Inflammatory macrophage treated with lipopolysaccharide for 4 hours (primary cell): Measurements from ENCODE around the gene UNCX.

Experiments used
- DNase-seq: peaks from one replicate; pipeline ENCODE4 v3.0.0-alpha.2; 2020

UNCX gene

DNA sequence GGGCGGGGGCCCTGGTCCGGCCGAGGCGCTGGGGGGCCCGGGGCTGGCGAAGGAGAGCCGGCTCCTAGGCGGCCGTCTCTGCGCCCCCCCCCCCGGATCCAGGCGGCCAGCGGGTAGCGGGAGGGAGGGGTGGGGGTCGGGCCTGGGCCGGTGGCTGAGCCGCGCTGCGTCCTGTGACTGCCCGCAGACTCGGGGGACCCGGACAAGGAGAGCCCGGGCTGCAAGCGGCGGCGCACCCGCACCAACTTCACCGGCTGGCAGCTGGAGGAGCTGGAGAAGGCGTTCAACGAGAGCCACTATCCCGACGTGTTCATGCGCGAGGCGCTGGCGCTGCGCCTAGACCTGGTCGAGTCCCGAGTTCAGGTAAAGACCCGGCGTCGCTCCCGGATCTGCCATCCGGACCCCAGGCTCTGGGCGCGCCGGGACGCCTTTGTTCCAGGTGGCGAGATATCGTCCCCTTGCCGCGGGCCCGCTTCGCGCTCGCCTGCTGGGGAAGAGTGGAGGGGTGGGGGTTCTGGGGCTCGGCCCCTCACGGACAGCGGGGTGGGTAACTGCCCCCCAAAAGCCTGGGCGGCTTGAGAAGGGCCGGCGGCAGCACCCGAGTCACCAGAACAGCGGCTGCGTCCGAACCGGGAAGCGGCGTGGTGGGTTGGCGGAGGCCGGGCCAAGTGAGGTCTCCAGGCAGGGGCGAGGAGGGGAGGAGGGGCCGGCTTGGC is 819 bp downstream of the UNCX start:
- DNase-seq: no peak

DNA sequence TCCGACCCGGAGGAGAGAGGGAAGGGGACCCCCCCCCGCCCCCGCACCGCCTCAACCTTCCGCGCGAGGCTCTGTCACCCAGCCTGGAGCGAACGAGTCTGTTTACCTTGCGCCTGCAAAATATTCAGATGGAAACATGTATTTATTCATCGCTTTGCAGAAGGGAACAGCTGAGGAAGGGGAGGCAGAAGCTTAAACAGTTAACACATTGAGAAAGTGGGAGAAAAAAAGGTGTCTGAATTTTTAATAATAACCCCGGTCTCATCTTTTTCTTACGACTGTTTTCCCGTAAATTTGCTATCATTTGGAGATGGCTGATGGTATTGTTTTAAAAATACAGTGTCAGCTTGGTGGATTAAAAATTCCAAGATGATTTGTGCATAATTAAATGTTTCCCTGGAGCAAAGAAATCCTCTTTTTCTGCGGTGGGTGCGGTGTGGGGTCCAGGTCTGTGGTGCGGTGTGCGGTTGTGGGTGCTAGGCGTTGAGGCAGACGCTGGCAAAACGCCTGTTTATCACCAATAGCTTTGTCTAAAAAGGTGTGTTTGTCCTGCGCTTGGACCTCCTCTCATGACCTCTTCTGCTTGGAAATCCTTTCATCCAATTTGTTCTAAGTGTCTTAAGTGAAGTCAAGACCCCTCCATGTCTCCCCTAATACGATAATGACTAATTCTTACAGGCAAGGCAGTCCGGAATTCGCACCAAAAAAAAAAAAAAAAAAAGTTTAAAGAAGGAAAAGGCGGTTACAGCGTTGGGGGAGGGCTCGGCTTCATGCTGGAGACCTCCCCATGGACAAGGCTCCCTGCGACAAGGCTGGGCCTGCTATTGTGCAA is 1.6 kb downstream of the UNCX start:
- DNase-seq: no peak

DNA sequence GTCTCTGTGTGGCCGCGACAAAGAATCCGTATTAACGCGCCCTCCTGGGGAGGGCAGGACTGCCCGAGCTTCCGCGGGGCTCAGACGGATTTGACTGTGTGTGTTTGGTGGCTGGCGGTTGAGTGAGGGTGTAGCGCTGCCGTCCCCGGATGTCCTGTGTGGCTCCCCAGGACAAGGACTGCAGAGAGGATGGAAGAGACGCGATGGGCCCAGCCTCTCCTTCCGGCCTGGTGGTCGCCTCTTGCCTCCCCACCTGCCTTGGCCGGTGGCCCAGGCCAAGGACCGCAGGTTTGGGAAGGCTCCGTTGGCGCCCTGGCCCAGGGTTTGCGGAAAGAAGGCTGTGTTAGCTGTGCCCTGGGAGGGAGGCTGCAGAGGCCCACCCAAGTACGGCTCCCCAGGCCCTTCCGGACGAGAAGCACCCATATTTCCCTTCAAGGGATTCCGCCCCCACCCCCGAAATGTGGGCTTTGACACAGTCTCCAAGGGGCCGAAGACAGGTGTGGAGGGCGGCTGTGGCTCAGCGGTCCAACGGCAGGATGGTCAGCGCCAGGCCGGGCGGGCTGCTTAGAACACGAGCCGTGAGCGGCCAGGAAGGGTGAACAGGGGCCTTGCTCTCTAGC is 2.3 kb downstream of the UNCX start:
- no peak for DNase-seq

DNA sequence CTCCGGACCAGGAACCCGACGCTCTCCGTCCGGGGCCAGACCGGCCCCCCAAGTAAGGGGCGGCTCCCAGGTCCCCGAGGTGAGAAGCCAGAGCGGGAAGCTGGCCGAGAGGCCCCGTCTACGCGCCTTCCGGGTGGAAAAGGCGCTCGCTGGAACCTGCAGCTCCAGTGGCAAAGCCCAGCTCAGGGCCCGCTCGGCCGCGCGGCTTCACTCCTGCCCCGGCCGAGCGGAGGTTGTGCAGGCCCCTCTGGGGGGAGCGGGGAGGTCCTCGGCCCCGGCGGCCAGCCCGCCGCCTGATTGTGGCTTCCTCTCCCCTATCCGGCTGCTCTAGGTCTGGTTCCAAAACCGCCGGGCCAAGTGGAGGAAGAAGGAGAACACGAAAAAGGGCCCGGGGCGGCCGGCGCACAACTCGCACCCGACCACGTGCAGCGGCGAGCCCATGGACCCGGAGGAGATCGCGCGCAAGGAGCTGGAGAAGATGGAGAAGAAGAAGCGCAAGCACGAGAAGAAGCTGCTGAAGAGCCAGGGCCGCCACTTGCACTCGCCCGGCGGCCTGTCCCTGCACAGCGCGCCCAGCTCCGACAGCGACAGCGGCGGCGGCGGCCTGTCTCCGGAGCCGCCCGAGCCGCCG is 2.9 kb downstream of the UNCX start:
- no peak for DNase-seq

DNA sequence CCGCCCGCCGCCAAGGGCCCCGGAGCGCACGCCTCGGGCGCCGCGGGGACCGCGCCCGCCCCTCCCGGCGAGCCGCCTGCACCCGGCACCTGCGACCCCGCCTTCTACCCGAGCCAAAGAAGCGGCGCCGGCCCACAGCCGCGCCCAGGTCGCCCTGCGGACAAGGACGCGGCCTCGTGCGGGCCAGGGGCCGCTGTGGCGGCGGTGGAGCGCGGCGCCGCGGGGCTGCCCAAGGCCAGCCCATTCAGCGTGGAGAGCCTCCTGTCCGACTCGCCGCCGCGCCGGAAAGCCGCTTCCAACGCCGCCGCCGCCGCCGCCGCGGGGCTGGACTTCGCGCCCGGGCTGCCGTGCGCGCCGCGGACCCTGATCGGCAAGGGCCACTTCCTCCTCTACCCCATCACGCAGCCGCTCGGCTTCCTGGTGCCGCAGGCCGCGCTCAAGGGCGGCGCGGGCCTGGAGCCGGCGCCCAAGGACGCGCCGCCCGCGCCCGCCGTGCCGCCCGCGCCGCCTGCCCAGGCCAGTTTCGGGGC is 3.5 kb downstream of the UNCX start:
- DNase-seq: no peak

DNA sequence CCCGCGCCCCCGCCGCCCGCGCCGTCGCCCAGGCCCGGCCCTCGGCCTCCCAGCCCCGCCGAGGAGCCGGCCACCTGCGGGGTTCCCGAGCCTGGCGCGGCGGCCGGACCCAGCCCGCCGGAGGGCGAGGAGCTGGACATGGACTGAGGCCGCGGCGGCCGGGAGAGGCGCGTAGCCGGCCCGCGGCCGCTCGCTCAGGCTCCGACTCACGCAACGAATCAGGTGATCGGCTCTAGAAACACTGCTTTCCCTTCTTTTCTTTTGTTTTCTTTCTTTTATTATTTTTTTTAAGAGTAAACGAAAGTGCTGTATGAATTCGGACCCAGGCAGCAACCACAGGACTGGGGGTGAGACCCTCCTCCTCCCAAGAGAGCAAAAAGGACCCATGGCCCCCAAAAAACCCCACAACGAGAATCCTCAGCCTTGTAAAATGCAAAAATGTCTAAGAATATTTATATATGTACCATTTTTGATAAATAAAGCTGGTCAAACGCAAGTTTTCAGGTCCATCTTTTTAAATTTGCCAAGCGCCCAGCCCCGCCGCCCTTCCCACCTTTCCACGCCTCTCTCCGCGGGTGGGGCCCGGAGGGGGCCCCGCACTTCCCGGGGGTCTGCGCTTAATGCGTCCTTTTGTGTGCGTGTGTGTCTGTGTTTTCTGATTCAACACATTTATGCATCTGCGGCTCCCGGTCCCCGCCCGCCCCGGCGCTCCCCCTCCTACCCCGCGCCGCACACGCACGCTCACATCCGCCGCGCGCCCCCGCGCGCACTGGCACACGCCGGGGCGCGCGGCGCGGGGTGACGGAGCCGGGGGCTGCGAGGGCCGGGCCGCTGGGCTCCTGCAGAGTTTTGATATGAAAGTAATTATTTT is 4.4 kb downstream of the UNCX start:
- DNase-seq: no peak

DNA sequence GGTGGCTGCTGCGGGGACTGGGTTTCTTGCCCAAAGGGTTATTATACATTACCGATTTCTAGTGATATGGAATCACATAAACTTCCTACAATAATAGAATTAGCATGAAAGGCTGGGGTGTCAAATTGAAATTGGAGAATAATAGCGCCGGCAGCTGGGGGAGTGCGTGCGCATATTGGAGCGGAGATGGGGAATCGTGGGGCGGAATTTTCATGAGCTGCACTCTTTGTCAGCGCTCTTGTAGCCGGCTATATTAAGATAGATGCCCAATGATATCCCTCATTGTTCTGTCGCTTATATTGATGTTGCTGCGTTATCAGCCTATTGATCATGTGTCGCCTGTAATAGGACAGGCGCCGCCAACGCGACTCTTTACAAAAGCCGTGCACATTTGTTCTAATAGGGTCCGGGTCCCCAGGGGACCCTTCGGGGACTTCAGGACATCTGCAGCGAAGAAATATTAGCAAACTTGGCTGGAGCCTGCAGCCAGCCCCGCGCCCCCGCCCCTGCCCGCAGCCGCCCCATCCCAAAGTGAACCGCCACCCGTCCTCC is 5.1 kb downstream of the UNCX start:
- DNase-seq: no peak

DNA sequence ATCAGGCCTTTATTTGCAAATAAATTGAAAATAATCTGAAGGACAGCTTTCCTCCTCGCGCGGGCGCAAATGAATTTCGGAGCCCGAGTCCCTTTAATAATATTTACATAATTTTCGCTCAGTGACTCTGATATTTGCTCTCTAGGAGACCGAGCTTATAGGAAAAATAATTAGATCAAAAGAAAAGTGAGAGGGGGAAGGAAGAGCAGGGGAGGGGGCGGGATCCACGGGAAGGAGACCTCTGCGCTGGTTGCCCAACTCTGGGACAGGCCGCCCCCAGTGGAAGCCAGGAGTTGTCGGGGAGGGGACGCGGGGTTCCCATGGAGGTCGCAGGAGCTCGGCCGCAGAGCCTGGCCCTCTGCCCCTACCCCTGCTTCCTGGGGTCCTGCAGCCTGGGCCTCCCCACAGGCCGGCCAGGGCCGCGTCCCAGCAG is 5.8 kb downstream of the UNCX start:
- DNase-seq: no peak

DNA sequence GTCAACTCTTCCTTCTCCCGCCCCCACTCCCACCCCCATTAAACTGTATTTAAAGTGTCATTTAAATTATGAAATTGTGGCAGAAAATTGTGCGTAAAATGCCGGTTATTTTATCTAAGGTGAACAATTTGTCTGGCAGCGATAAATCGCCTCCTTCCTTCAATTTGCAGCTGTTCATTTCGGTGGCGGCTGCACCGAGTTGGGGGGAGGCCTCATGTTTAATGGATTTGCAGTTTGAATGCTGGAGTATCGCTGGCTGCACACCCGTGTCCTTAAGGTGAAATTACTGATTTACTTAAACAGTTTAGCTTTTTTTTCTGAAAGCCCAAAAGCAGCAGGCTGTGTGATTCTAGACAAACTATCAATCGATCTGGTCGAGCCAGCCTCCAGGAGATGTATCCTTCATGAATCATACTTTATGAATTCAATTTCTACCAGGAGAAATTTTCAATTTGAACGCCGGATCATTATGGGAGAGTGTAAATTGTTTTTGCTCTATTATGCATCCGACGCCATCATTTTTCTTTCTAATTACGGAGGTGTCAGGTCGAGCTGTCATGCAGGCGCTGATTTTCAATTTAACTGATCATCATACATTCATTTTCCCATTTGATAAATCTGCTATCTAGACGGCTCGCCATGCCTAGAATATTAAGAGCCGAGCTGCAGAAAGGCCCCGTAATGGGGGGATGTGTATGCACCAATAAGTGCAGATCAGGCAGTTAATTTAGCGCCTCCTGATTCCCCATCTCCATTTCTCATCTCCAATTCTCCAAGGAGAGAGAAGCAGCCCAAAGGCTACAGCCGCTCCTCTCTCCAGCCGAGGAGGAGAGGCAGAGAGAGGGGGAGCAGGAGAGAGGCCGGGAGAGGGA is 6.5 kb downstream of the UNCX start:
- no peak for DNase-seq

DNA sequence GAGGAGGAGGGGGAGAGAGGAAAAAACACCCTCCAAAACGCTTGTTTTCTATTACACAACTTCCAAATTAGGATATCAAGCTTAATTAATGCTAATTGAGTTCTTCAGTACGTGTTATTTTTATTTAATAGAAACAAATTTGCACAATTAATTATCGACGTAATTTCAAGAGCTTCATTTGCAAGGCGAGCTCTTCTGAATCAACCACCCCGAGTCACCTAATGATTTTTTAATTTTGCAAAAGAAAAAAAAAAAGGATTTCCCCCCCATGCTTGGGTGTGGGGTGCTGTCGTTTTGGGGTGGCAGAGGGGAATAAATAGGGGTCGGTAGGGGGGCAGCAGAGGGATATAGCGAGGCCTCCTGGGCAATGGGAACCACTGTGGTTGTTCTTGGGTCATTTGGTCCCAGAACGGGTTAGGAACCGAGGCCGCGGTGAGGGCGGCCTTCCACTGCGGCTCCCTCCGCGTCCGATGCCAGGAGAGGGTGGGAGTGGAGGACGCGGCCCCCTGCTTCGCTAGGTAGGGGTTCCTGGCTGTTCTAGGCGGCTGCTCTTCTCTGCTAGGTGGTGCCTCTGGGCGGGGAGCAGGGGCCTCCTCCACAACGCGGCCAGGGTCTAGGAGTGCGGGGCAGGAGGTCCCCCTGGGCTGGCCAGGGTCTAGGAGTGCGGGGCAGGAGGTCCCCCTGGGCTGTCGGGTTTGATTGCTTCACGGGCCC is 7.3 kb downstream of the UNCX start:
- no peak for DNase-seq

DNA sequence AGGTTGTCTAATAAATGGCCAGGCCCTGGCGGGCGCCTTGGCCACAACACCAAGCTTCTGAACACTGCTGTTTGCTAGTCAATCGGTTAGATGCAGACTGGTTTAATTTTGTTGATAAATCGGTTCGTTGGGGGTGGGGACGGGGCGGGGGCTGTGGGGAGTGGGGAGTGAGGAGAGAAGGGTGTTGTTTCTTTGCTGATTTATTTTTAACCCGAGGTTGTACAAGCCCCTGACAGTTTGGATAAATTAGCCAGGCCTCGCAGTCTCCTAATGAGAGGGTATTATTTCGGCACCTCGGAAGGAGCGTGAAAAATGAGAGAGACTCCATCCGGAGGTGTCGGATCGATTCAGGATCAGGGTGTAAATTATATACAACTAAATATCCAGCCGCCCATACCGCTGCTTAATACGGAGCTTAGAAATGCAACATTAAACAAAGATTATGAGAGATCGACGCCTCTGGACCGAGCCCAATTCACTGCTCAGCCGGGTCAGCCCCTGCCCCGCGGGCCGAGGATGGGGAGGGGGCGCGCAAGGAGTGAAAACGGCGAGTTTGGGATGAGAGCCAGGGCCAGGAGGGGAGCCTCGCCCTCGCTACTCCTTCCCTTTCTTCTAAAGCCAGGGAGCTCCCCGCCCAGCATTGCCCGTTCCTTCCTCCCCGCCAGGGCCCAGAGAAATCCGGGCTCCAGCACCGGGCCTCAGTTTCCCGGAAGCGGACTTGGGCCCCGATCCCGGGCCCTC is 8.0 kb downstream of the UNCX start:
- DNase-seq: no peak

DNA sequence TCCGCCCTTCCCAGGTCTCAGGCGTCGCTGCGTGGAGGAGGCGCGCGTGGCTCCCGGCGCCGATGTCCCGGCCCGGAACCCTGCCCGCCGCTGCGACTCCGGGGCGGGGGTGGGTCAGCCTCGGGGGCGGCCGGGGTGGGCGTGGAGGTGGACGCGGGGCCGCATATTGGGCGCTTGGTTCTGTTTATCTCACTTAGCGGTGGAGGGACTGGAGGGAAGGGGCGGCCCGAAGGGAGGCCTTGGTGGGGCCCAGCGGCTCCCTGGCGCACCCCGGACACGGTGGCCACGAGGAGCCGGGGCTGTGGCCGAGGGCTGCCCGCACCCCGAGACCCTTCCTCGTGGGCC is 8.6 kb downstream of the UNCX start:
- no peak for DNase-seq

DNA sequence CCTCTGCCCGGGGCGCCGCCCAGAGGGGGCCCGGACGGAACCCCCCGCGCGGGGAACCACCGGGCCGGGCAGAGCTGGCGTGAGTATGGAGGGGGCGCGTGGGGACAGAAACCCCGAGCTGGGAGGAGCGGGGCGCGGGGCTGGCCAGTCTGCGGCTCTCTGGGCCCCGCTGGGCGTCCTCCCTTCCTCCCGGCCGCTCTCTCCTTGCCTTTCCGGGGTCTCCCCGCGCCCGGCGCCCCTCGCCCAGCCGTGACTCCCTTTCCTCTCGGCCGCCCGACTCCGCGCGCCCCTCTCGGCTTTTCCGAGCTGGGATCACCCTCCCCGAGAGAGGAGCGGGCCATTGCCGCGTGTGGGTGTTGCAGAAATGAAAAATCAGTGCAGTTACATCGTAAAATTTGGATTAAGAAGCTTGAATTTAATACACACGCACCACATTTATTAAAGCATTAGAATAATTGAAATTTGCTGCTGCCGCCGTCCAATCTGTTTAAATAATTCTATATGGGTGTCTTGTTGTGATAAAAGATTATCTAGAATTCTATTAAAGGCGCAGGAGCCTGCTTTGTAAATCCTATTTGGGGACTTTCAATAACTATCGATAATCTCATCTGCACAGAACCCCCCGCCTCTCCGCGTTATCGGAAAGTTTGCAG is 9.1 kb downstream of the UNCX start:
- no peak for DNase-seq

DNA sequence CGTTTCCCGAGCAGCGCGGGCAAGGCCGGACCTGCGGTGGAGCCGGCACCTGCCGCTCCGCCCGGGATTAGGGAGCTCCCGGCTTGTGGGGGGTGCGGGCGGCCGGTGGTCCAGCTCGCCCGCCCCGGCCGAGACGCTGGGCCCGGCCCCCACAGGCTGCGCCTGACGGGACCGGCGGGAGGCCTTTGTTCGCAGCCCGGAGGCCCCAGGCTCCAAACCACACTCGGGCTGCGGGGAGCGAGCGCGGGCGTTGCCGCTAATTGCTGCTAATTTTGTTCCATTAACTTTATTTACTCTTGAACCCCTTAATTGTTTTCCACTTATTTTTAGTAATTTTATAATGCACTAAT is 9.6 kb downstream of the UNCX start:
- no peak for DNase-seq

DNA sequence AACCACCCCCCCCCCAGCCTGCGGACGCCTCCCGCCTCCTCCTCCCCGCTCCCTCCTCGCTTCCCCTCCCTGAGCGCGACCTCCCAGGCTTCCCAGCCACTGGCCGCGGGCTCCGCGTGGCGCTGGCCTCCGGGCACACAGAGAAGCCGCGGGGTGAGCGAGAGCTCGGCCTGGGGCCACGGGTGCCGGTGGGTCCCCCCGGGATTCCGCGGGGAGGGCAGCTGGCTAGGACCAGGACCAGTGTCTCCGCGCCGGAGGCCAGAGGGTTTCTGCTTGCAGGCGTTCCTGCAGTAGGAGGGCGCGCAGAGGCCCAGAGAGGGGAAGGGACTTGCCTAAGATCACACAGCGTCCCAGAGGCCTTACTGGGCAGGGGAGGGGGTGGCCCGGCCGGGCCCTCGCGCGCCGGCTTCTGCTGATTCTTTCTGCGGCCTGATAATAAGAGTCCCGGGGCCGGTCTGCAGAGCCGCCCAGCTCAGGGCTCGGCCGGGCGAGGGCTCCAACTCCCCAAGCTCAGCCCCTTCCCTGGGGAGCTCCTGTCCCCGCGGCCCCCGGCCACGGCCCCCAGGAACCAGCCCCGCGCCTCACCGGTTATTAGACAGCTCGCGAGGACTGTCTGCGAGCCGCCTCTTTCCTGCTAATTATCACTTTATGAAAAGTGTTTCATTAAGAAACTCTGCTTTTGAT is 10.1 kb downstream of the UNCX start:
- DNase-seq: no peak

DNA sequence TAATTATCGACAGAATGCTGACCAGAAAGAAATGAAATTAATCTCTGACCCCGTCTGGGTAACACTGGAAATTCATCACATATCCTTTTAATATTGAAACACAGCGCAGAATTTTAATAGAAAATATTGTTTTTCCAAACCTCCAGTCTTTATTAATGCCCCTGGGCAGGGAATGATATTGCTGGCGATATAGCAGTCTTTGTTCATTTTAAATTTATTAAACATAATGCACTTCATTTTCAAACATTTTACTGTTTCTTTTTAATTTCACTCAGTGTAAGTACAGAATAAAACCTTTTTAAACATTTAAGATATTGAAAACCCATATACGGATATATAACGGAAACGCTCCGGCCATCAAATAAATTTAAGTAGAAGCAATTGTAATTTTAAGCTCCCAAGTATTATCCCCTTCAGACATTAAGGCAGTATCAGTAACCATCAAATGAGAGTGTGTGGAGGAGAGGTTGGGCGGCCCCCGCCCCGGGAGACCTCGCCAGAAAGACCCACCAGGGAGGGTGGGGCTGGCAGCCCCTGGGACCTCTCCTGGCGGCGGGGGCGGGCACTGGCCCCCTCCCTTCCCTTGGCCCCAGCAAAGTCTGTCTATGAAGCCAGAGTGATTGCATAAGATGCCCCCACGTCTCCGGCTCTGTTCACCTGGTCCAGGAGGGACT is 10.8 kb downstream of the UNCX start:
- DNase-seq: no peak

DNA sequence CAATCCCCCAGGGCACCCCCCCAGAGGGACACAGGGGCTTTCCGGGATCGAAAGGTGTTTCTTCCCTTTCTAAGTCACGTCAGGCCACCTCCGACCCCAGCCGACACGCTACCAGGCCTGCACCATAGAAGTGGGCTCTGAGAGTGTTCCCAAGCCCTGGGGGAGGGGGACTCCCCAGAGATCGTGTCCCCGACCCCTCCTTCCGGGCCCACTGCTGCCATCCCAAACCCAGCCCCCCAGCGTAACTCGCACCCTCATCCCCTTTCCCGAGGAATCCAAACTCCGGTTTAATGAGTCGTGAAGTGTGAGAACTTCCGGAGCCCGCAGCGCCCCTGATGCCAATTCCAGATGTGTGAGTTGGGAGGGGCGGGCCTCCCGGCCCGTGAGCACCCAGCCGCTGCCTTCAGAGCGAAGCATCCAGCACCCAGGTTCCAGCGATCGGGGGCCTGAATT is 11.3 kb downstream of the UNCX start:
- DNase-seq: no peak
